CD4-positive, alpha-beta memory T cell (primary cell): ENCODE data around the gene FRMD4A. TPM values are rescaled to one million over a fixed set of nuclear protein-coding genes. Genes with fewer than 3 reads are reported as not detected.
"Not testable (repeated sequence)": the region's sequence is repeated elsewhere in the genome, so short reads cannot be mapped to it uniquely, and the experiment has no call there.

ENCODE experiments used
- CTCF ChIA-PET: fragments of 350-600 bp; sonication (Branson Sonifier 250); formaldehyde crosslinking; loops from one replicate; lab custom pipeline; 2021; ENCODE audit warnings: inconsistent platforms; ENCODE audit not compliant: partially characterized antibody; lab: Charles Lee
- POLR2A ChIA-PET: fragments of 350-600 bp; sonication (Branson Sonifier 250); formaldehyde crosslinking; loops from one replicate; lab custom pipeline; 2021; ENCODE audit not compliant: partially characterized antibody; lab: Charles Lee
- DNase-seq, 5 donors: peaks; one replicate each; pipeline versions ENCODE4 v3.0.0 to v3.0.0-alpha.2; 2020 to 2022; ENCODE audit warnings: mixed read lengths in 1 of 5
- H3K27ac ChIP-seq: one replicate; pipeline ENCODE4 v1.7.0; 2013; ENCODE audit warnings: low read depth, low read length
- H3K27me3 ChIP-seq: 2 replicates; pipeline ENCODE4 v1.7.0; 2013; ENCODE audit warnings: mild to moderate bottlenecking, low read length, moderate library complexity; ENCODE audit not compliant: insufficient read depth
- H3K36me3 ChIP-seq: 2 replicates; pipeline ENCODE4 v1.7.0; 2013; ENCODE audit warnings: mild to moderate bottlenecking, low read length, moderate library complexity; ENCODE audit not compliant: insufficient read depth
- H3K4me1 ChIP-seq: 2 replicates; pipeline ENCODE4 v1.7.0; 2013; ENCODE audit warnings: mild to moderate bottlenecking, low read length, moderate library complexity; ENCODE audit not compliant: insufficient read depth
- H3K4me3 ChIP-seq, 2 donors: one replicate each; pipeline ENCODE4 v1.7.0; 2013; ENCODE audit warnings: low read length in 2 of 2, mild to moderate bottlenecking in 1 of 2
- H3K9me3 ChIP-seq, 2 donors: one replicate each; pipeline ENCODE4 v1.7.0; 2013; ENCODE audit warnings: low read length in 2 of 2, control low read depth in 1 of 2; ENCODE audit not compliant: control insufficient read depth in 1 of 2
- H3K27ac Mint-ChIP-seq, 7 donors: one replicate each; pipeline ENCODE4 v1.8.0; 2020 to 2021; ENCODE audit warnings: mixed read lengths in 7 of 7, mild to moderate bottlenecking in 6 of 7, inconsistent platforms in 3 of 7, moderate library complexity in 3 of 7
- H3K27me3 Mint-ChIP-seq, 2 donors: one replicate each; pipeline ENCODE4 v1.8.0; 2020 to 2021; ENCODE audit warnings: mixed read lengths in 2 of 2
- H3K36me3 Mint-ChIP-seq, 2 donors: one replicate each; pipeline ENCODE4 v1.8.0; 2020 to 2021; ENCODE audit warnings: mixed read lengths in 2 of 2, inconsistent platforms in 1 of 2, mild to moderate bottlenecking in 1 of 2
- H3K4me1 Mint-ChIP-seq, 4 donors: one replicate each; pipeline ENCODE4 v1.8.0; 2020 to 2021; ENCODE audit warnings: mixed read lengths in 4 of 4, mild to moderate bottlenecking in 1 of 4
- H3K4me3 Mint-ChIP-seq, 8 donors: one replicate each; pipeline ENCODE4 v1.8.0; 2020 to 2021; ENCODE audit warnings: mixed read lengths in 8 of 8, mild to moderate bottlenecking in 7 of 8, moderate library complexity in 6 of 8, inconsistent platforms in 3 of 8
- H3K9me3 Mint-ChIP-seq, 8 donors: one replicate each; pipeline ENCODE4 v1.8.0; 2020 to 2021; ENCODE audit warnings: mixed read lengths in 8 of 8, mild to moderate bottlenecking in 5 of 8, inconsistent platforms in 3 of 8, moderate library complexity in 1 of 8
- intact Hi-C: fragments of 100-400 bp; cut with micrococcal nuclease; formaldehyde crosslinking; loops from one replicate; pipeline ENCODE4 v1.15.1; 2023
- polyA plus RNA-seq, 2 donors: library from polyadenylated mRNA; unstranded; fragments of 300-500 nt; fragmentation: Illumina TruSeq; gene quantifications; one replicate each; pipeline ENCODE4 v1.2.3, GENCODE V29; 2021
- total RNA-seq, 2 experiments: library from RNA; stranded (reverse); gene quantifications; one replicate each; pipeline ENCODE4 v1.2.3, GENCODE V29; 2021

Gene FRMD4A
- total and polyA plus RNA-seq, 4 experiments from 2014 or later = 0.89 to 2.4 (median 1.9) TPM; not detected in 1

DNA sequence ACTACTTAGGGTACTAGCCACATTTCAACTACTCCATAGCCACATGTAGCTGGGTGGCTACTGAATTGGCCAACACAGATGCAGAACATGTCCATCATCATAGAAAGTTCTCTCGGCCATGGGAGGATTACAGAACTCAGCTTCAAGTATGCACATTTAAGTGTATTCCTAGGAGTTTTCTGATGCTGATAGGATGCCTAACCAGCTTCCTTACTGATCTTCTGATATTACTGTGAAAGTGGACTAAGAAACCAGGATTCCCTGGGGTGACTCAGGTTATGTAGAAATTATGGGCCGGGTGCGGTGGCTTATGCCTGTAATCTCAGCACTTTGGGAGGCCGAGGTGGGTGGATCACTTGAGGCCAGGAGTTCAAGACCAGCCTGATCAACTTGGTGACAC is 125.5 kb downstream of the FRMD4A start:
- no peak overlapping the region for H3K27ac ChIP-seq
- CTCF ChIA-PET = interaction anchor here (1.2 to 2.2 kb wide), 3 partner anchors 8 to 421 kb away, joined by 3 to 7 read pairs (median 4); no protein-coding TSS in a partner anchor
- H3K27me3 Mint-ChIP-seq = peaks cover 5 to 7% of the 10 kb centered on the region in 2 donors
- no peaks in the 10 kb centered on the region for H3K4me1 ChIP-seq
- POLR2A ChIA-PET = no interaction called here
- H3K36me3 ChIP-seq = no peaks in the 10 kb centered on the region
- no peaks in the 10 kb centered on the region for H3K36me3 Mint-ChIP-seq
- H3K27ac Mint-ChIP-seq = no peak overlapping the region
- intact Hi-C loops = no loop called here
- H3K27me3 ChIP-seq = no peaks in the 10 kb centered on the region
- no peak overlapping the region for H3K4me3 Mint-ChIP-seq
- H3K9me3 ChIP-seq = no peaks in the 10 kb centered on the region
- no peak overlapping the region for H3K4me3 ChIP-seq
- DNase-seq = no peak
- H3K4me1 Mint-ChIP-seq = no peaks in the 10 kb centered on the region
- H3K9me3 Mint-ChIP-seq = no peaks in the 10 kb centered on the region

DNA sequence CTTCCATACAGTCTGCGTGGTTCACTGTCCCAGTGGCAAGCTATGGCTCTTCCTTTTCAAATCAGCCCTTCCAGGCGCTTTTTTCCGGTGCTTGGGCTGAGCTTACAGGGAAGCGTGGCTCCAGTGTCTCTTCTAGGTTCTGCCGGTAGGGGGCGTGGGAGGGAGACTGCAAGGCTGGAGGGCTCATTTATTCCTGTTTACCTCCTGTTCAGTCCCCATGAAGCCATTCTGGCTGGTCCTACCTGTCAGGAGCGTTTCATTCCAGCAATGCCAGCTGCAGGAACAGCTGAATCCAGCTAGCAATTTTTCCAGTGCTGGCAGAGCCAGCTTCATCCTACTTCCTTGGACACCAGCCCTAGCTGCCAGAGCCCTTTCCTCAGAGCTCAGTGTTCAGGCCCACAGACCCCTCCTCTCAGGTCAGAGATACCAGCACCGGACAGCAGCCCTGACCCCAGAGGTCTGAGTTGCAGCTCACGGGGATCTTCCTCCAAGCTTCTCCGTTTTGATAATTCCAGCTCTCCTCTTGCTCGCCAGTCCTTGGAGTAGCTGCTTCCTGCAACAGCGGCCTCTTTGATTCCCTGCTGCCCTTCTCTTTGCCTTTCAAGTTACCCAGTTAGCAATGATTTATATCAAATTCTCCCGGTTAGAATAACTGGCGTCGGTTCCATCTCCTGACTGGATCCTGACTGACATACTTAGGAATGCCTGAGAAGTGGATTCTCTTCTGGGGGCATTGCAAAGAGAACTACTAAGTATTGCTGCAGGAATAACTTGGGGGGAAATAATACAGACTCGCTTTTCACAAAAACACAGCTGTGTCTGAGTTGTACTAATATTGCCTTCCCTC is 129.8 kb downstream of the FRMD4A start:
- H3K27me3 ChIP-seq = no peaks in the 10 kb centered on the region
- Mint-ChIP-seq H3K36me3 (no peaks in the 10 kb centered on the region), H3K9me3 (no peaks in the 10 kb centered on the region), H3K27me3 (peaks cover 10 to 24% of the 10 kb centered on the region in 2 donors), H3K4me1 (no peaks in the 10 kb centered on the region), H3K4me3 (no peak overlapping the region), H3K27ac (no peak overlapping the region)
- ChIA-PET CTCF (interaction anchor here (1.2 to 8.5 kb wide), 4 partner anchors 9 to 342 kb away, joined by 3 to 101 read pairs (median 4); no protein-coding TSS in a partner anchor), POLR2A (no interaction called here)
- H3K4me1 ChIP-seq = no peaks in the 10 kb centered on the region
- no peaks in the 10 kb centered on the region for H3K36me3 ChIP-seq
- no peak overlapping the region for H3K4me3 ChIP-seq
- H3K27ac ChIP-seq = no peak overlapping the region
- peak in 1 of 5 donors; percentile 26 for DNase-seq
- no peaks in the 10 kb centered on the region for H3K9me3 ChIP-seq
- intact Hi-C loops = no loop called here

DNA sequence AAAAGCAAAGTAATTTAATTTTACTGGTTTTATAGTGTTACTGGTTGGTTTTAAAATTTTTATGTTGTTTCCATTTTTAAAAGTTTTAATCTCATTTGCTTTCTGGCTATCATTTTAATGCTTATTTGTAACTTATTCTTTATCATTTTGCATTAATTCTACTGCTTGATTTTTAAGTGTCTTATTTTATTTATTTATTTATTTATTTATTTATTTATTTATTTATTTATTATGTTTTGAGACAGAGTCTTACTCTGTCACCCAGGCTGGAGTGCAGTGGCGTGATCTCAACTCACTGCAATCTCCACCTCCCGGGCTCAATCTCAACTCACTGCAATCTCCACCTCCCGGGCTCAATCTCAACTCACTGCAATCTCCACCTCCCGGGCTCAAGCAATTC is 131.6 kb downstream of the FRMD4A start:
- intact Hi-C loops = loop anchor here (5.0 kb wide), 1 partner anchor 343 kb away; no protein-coding TSS in a partner anchor
- H3K27ac ChIP-seq, H3K36me3 ChIP-seq, H3K9me3 ChIP-seq, H3K4me1 Mint-ChIP-seq, H3K4me1 ChIP-seq, H3K36me3 Mint-ChIP-seq, DNase-seq, H3K27me3 ChIP-seq, H3K27ac Mint-ChIP-seq, H3K4me3 ChIP-seq, POLR2A ChIA-PET, H3K4me3 Mint-ChIP-seq, H3K9me3 Mint-ChIP-seq: not testable (repeated sequence)
- CTCF ChIA-PET = interaction anchor here (0.6 to 8.5 kb wide), 6 partner anchors 12 to 773 kb away, joined by 3 to 101 read pairs (median 4); no protein-coding TSS in a partner anchor
- peaks cover 11 to 32% of the 10 kb centered on the region in 2 donors for H3K27me3 Mint-ChIP-seq

DNA sequence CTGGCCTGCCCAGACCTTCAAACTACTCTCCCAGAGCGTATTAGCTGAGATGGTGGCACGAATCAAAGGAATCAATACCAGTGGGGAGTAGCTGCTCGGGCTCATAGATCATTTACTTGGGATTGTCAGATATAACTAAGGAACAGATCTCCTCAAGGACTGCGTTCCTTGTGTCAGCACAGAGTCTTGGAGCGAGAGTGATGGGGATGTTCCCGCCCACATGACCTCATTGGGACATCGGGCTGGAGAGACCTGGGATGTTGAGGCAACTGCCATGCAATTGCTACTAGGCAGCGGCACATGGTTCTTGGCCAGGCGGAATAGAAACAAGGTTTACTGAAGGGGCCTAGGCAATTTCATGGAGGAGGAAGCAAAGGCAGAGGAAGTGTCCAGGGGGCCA is 132.6 kb downstream of the FRMD4A start:
- Mint-ChIP-seq H3K27ac (no peak overlapping the region), H3K36me3 (no peaks in the 10 kb centered on the region), H3K4me1 (no peaks in the 10 kb centered on the region), H3K4me3 (no peak overlapping the region), H3K9me3 (peaks cover 0 to 1% (median 0%) of the 10 kb centered on the region in 8 donors), H3K27me3 (peaks cover 16 to 36% of the 10 kb centered on the region in 2 donors)
- Histone ChIP-seq H3K36me3 (no peaks in the 10 kb centered on the region), H3K27me3 (no peaks in the 10 kb centered on the region), H3K4me1 (no peaks in the 10 kb centered on the region), H3K27ac (no peak overlapping the region), H3K4me3 (no peak overlapping the region), H3K9me3 (no peaks in the 10 kb centered on the region)
- no peak for DNase-seq
- intact Hi-C loops = loop anchor here (5.0 kb wide), 1 partner anchor 344 kb away; no protein-coding TSS in a partner anchor
- POLR2A ChIA-PET = no interaction called here
- CTCF ChIA-PET = interaction anchor here (0.9 to 8.5 kb wide), 9 partner anchors 10 to 774 kb away, joined by 3 to 101 read pairs (median 3); partner anchors contain the start of genes CDNF, HSPA14 and MSANTD7

DNA sequence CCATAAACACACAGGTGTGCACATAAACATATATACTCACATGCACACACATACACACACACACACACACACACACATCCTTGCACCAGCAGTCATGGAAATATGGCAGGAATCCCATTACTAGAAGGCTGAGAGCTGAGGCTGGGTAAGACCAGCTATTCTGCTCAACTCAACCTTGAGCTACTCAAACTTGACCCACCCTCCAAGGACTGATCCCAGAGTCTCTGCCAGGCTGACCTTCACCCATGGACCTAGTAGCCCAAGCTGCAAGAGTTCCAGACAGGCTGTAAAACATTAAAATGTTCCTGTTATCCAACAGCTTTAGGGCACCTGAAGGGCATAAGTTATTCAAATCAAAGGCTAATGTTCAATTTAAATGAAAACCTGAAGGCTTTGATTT is 134.6 kb downstream of the FRMD4A start:
- intact Hi-C loops = loop anchor here (2.0 to 5.0 kb wide), 2 partner anchors 283 to 346 kb away; no protein-coding TSS in a partner anchor
- H3K36me3 ChIP-seq = no peaks in the 10 kb centered on the region
- no peak overlapping the region for H3K27ac ChIP-seq
- H3K4me1 ChIP-seq = no peaks in the 10 kb centered on the region
- H3K9me3 ChIP-seq = no peaks in the 10 kb centered on the region
- Mint-ChIP-seq H3K27me3 (peaks cover 16 to 39% of the 10 kb centered on the region in 2 donors), H3K4me3 (no peak overlapping the region), H3K9me3 (peaks cover 0 to 1% (median 0%) of the 10 kb centered on the region in 8 donors), H3K4me1 (no peaks in the 10 kb centered on the region), H3K27ac (no peak overlapping the region), H3K36me3 (no peaks in the 10 kb centered on the region)
- H3K4me3 ChIP-seq = no peak overlapping the region
- no peak for DNase-seq
- CTCF ChIA-PET = interaction anchor here (1.2 to 8.5 kb wide), 12 partner anchors 9 to 776 kb away, joined by 3 to 101 read pairs (median 8); no protein-coding TSS in a partner anchor
- POLR2A ChIA-PET = interaction anchor here (0.9 to 1.2 kb wide), 2 partner anchors 11 to 347 kb away, joined by 3 read pairs; no protein-coding TSS in a partner anchor
- no peaks in the 10 kb centered on the region for H3K27me3 ChIP-seq

DNA sequence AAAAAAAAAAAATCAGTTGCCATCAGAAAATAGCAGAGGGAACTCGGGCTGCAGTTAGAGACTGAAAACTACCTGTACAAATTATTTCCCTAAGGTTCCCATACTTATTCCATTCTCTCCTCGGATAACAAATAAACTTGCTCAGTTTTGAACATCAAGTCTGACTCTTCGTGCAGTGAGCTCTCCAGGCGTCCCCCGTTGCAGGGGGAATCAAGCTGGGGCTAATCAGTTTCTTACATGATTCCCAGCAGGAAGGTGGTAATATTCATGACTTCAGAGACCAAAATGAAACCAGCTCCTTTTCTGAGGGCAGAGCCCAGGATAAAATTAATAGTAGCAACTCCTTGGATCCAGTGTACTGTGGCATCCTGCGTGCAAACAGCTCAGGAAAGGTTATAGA is 135.3 kb downstream of the FRMD4A start:
- Histone ChIP-seq H3K27ac (no peak overlapping the region), H3K36me3 (no peaks in the 10 kb centered on the region), H3K9me3 (no peaks in the 10 kb centered on the region), H3K4me1 (no peaks in the 10 kb centered on the region), H3K27me3 (no peaks in the 10 kb centered on the region), H3K4me3 (no peak overlapping the region)
- no peaks in the 10 kb centered on the region for H3K36me3 Mint-ChIP-seq
- peaks cover 0 to 1% (median 0%) of the 10 kb centered on the region in 8 donors for H3K9me3 Mint-ChIP-seq
- POLR2A ChIA-PET = interaction anchor here (0.9 to 1.2 kb wide), 2 partner anchors 10 to 347 kb away, joined by 3 read pairs; no protein-coding TSS in a partner anchor
- CTCF ChIA-PET = interaction anchor here (1.1 to 8.5 kb wide), 12 partner anchors 9 to 777 kb away, joined by 3 to 101 read pairs (median 7); no protein-coding TSS in a partner anchor
- no peak overlapping the region for H3K27ac Mint-ChIP-seq
- no peak for DNase-seq
- intact Hi-C loops = loop anchor here (5.0 kb wide), 1 partner anchor 347 kb away; no protein-coding TSS in a partner anchor
- peaks cover 19 to 37% of the 10 kb centered on the region in 2 donors for H3K27me3 Mint-ChIP-seq
- no peaks in the 10 kb centered on the region for H3K4me1 Mint-ChIP-seq
- H3K4me3 Mint-ChIP-seq = no peak overlapping the region

DNA sequence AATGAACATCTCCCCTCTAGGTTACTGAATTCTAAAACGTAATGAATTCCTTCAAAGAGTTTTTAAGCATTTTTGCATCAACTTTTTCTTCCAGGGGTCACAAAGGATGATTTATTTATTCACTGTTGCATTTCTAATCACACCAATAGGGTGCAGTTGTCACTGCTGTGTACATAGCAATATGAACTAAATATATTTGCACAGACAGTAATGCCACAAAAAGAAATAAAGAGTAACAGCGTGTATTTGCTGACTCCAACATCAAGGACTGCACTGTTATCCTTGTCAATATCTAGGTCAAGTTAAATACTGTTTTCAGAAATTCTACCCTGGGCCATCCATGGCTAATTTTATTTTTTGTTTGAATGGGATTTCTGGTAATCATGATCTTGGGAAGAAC is 138.0 kb downstream of the FRMD4A start:
- no peaks in the 10 kb centered on the region for H3K36me3 ChIP-seq
- DNase-seq = no peak
- peaks cover 0 to 1% (median 0%) of the 10 kb centered on the region in 8 donors for H3K9me3 Mint-ChIP-seq
- H3K4me1 Mint-ChIP-seq = peaks cover 0 to 2% (median 0%) of the 10 kb centered on the region in 4 donors
- H3K27me3 Mint-ChIP-seq = peaks cover 22 to 28% of the 10 kb centered on the region in 2 donors
- H3K9me3 ChIP-seq = no peaks in the 10 kb centered on the region
- no peak overlapping the region for H3K27ac ChIP-seq
- H3K27me3 ChIP-seq = no peaks in the 10 kb centered on the region
- intact Hi-C loops = no loop called here
- H3K4me3 ChIP-seq = no peak overlapping the region
- H3K4me1 ChIP-seq = no peaks in the 10 kb centered on the region
- no peak overlapping the region for H3K27ac Mint-ChIP-seq
- ChIA-PET CTCF (interaction anchor here (1.3 kb wide), 2 partner anchors 8 to 9 kb away, joined by 4 to 5 read pairs; no protein-coding TSS in a partner anchor), POLR2A (no interaction called here)
- H3K4me3 Mint-ChIP-seq = no peak overlapping the region
- H3K36me3 Mint-ChIP-seq = no peaks in the 10 kb centered on the region
